Measurements from ENCODE around the gene TTC39A.
"Not testable (repeated sequence)": the region's sequence is repeated elsewhere in the genome, so short reads cannot be mapped to it uniquely, and the experiment has no call there.

Gene TTC39A

DNA sequence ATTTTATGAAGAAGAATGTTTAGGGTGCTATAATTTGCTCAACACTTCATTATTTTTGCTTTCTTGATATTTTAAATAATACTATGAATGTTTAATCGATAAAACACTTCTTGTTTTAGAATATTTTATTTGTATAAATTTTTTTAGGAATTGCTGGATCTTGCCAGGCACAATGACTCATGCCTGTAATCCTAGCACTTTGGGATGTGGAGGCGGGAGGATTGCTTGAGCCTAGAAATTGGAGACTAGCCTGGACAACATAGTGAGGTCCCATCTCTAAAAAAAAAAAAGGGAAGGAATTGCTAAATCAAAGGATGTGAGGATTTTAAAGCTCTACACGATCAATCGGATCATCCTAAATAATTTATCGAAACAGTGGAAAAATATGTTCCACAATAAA, 76.7 kb downstream of the TTC39A start:
- no peak overlapping the region for H3K4me3 ChIP-seq (ENCODE audit: control insufficient read depth, low read depth, low read length)
- DNase-seq (ENCODE audit: low read depth), result no peak
- TF ChIP-seq, protein P1, sequence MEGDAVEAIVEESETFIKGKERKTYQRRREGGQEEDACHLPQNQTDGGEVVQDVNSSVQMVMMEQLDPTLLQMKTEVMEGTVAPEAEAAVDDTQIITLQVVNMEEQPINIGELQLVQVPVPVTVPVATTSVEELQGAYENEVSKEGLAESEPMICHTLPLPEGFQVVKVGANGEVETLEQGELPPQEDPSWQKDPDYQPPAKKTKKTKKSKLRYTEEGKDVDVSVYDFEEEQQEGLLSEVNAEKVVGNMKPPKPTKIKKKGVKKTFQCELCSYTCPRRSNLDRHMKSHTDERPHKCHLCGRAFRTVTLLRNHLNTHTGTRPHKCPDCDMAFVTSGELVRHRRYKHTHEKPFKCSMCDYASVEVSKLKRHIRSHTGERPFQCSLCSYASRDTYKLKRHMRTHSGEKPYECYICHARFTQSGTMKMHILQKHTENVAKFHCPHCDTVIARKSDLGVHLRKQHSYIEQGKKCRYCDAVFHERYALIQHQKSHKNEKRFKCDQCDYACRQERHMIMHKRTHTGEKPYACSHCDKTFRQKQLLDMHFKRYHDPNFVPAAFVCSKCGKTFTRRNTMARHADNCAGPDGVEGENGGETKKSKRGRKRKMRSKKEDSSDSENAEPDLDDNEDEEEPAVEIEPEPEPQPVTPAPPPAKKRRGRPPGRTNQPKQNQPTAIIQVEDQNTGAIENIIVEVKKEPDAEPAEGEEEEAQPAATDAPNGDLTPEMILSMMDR (IDR thresholded peaks at IDR 0.05; ENCODE audit: control insufficient read depth, insufficient read depth, low read depth, low read length, missing control alignments), result no peak

GRCh38 chr1:51252366-51252765, 78.0 kb downstream of the TTC39A start:
- no peak for DNase-seq (ENCODE audit: low read depth)
- H3K4me3 ChIP-seq (ENCODE audit: control insufficient read depth, low read depth, low read length), result no peak overlapping the region
- TF ChIP-seq, protein P1 (IDR thresholded peaks at IDR 0.05; ENCODE audit: control insufficient read depth, insufficient read depth, low read depth, low read length, missing control alignments), result no peak

- not testable (repeated sequence) for DNase-seq (ENCODE audit: low read depth); H3K4me3 ChIP-seq (ENCODE audit: control insufficient read depth, low read depth, low read length)
Observed at GRCh38 chr1:51251165-51251564, 79.2 kb downstream of the TTC39A start.

DNA sequence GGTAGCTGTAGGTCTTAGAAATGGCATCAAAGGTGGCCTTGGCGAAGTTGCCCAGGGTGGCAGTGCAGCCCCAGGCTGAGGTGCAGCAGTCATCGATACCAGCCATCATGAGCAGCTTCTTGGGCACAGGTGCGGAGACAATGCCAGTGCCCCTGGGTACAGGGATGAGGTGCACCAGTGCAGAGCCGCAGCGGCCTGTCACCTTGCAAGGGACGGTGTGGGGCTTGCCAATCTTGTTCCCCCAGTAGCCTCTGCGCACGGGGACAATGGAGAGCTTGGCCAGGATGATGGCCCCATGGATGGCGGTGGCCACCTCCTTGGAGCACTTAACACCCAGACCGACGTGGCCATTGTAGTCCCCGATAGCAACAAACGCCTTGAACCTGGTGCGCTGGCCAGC, 79.6 kb downstream of the TTC39A start:
- not testable (repeated sequence) for H3K4me3 ChIP-seq (ENCODE audit: control insufficient read depth, low read depth, low read length); DNase-seq (ENCODE audit: low read depth)

- TF ChIP-seq, protein P1 (IDR thresholded peaks at IDR 0.05; ENCODE audit: control insufficient read depth, insufficient read depth, low read depth, low read length, missing control alignments), result no peak
- no peak for DNase-seq (ENCODE audit: low read depth)
- H3K4me3 ChIP-seq (ENCODE audit: control insufficient read depth, low read depth, low read length), result no peak overlapping the region
Observed at GRCh38 chr1:51249445-51249844, 80.9 kb downstream of the TTC39A start.

GRCh38 chr1:51247499-51247898, 82.9 kb downstream of the TTC39A start:
- DNase-seq (ENCODE audit: low read depth), result no peak
- TF ChIP-seq, protein P1 (IDR thresholded peaks at IDR 0.05; ENCODE audit: control insufficient read depth, insufficient read depth, low read depth, low read length, missing control alignments), result no peak
- H3K4me3 ChIP-seq (ENCODE audit: control insufficient read depth, low read depth, low read length), result no peak overlapping the region

DNA sequence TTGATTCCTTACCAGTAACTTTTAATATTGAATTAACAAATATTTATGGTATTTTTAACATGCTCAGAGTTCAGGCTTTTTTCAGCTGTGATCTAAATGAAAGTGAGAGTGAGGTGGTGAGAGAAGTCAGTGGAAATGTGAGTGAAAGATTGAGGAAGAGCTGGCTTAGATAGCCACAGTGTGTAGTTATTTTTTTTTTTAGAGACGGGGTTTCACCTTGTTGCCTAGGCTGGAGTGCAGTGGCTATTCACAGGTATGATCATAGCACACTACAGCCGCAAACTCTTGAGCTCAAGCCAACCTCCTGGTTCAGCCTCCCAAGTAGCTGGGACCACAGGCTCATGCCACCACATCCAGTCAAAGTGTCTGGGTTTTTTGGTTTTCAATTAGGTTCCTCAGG, 83.3 kb downstream of the TTC39A start:
- no peak overlapping the region for H3K4me3 ChIP-seq (ENCODE audit: control insufficient read depth, low read depth, low read length)
- no peak for DNase-seq (ENCODE audit: low read depth)
- TF ChIP-seq, protein P1 (IDR thresholded peaks at IDR 0.05; ENCODE audit: control insufficient read depth, insufficient read depth, low read depth, low read length, missing control alignments), result no peak

GRCh38 chr1:51242546-51242945, 87.8 kb downstream of the TTC39A start:
- TF ChIP-seq, protein P1 (IDR thresholded peaks at IDR 0.05; ENCODE audit: control insufficient read depth, insufficient read depth, low read depth, low read length, missing control alignments), result no peak
- DNase-seq (ENCODE audit: low read depth), result no peak
- H3K4me3 ChIP-seq (ENCODE audit: control insufficient read depth, low read depth, low read length), result no peak overlapping the region

All from AG09309 (cell line).